ENCODE data around the gene PTPN13.
A peak's percentile ranks its signal among the peaks of the same experiment; 100 is the strongest.
"Not testable (repeated sequence)": the region's sequence is repeated elsewhere in the genome, so short reads cannot be mapped to it uniquely, and the experiment has no call there.

PTPN13 gene

GRCh38 chr4:86641516-86642090 is 47.5 kb downstream of the PTPN13 start:
- DNase-seq = no peak

DNA sequence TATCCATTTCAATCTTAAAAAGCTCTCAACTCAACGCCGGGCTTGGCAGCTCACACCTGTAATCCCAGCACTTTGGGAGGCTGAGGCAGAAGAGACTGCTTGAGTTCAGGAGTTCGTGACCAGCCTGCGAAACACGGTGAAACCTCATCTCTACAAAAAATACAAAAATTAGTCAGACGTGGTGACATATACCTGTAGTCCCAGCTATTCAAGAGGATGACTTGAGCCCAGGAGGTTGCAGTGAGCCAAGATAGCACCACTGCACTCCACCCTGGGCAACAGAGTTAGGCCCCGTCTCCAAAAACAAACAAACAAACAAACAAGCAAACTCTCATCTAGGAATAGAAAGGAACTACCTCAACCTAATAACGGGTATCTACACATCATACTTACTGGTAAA is 50.8 kb downstream of the PTPN13 start:
- DNase-seq = no peak

- no peak for DNase-seq
Observed at GRCh38 chr4:86652332-86652932, 58.3 kb downstream of the PTPN13 start.

DNA sequence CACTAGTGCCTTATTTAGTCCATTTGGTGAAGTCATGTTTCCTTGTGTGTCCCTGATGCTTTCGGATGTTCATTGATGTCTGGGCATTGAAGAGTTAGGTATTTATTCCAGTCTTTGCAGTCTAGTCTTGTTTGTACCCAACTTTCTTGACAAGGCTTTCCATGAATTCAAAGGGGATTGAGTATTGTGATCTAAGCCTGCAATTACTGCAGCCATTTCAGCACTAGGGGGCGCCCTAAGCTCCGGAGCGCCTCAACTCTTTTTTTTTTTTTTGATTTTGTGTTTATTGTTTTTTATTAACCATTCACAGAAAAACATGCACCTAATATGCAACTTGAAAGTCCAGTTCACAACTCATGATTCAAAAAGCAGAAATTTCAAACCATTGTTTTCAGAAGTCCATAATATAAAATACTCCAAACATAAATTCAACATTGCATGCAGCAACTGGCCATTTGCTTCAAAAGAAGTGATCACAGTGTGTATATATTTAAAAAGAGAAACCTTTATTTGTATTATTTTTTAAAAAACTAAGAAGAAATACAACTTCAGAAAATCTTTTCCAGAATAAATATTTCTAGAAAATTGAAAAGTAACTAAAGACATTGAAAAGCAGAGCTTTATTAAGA is 59.2 kb downstream of the PTPN13 start:
- no peak for DNase-seq

DNA sequence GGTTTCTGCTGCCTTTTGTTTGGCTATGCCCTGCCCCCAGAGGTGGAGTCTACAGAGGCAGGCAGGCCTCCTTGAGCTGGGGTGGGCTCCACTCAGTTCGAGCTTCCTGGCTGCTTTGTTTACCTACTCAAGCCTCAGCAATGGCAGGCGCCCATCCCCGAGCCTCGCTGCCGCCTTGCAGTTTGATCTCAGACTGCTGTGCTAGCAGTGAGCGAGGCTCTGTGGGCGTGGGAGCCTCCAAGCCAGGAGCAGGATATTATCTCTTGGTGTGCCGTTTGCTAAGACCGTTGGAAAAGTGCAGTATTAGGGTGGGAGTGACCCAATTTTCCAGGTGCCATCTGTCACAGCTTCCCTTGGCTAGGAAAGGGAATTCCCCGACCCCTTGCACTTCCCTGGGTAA is 62.7 kb downstream of the PTPN13 start:
- DNase-seq = not testable (repeated sequence)

GRCh38 chr4:86657382-86657781 is 63.3 kb downstream of the PTPN13 start:
- peak; percentile 21 for DNase-seq

DNA sequence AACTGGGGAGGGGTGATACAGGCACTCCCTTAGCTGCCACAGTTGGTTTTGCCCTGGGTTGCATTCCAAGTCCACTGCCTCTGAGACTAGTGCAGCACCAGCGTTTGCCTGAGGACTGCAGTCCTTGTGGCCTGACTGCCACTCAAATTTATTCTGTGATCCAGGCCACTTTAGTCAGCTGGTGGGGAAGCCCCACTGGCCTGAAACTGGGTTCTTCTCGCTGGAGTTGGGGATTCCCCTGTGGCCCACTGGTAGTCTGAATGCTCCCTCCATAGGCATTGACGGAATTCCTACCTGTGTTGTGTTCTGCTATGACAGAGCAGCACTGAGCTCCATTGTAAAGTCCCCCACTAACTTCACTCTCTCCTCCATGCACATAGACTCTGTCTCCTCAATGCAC is 63.8 kb downstream of the PTPN13 start:
- DNase-seq = no peak

GRCh38 chr4:86660401-86660800 is 66.3 kb downstream of the PTPN13 start:
- DNase-seq = no peak

DNA sequence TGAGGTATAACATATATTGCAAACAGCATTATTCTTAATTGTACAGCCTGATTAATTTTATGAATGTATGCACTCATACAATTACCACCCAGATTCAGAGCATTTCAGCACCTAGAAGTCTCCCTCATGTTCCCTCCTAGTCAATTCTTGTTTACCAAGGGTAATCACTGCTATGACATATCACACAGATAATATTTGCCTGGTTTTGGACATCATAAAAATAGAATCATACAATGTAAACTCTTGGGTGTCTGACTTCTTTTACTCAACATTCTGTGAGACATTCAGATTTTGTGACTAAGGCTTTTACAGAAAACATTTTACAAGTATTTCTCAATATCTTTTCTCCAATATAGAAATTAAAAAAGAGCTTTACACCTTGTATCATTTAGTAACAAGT is 66.9 kb downstream of the PTPN13 start:
- DNase-seq = no peak

DNA sequence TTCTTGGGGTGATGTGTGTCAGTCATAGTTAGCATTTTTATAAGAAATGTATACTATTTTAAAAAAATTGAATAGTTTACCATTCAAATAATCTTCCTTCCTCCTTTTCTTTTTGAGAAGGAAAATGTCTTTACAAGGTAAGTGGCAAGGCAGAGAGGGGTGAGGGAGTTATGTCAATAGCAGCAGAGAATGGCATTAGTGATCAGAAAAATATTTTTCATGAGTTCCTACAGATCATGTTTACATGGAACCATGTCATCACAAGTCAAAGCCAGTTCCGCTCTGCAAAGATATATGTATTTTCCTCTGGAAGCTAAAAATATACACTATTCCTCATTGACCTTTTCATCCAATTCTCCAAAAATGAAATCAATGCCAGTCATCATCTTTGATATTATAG is 67.3 kb downstream of the PTPN13 start:
- DNase-seq = no peak

DNA sequence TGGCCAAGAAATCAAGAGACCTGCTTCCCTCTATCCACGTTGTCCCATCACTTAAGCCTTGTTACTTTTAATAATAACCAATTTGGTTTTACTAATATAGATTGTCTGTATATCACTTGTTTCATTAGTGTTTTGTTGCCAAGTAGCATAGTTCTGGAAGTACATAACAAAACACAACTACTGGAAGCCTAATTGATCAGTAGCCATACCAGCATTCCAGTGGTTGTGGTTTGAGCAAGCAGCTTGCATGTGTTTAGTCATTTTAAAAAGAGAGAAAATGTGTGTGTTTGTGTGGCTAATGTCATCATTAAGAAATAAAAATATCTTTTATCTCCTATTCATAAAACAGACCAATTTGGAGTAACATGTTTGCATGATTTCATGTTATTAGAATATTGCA is 70.8 kb downstream of the PTPN13 start:
- DNase-seq = no peak

DNA sequence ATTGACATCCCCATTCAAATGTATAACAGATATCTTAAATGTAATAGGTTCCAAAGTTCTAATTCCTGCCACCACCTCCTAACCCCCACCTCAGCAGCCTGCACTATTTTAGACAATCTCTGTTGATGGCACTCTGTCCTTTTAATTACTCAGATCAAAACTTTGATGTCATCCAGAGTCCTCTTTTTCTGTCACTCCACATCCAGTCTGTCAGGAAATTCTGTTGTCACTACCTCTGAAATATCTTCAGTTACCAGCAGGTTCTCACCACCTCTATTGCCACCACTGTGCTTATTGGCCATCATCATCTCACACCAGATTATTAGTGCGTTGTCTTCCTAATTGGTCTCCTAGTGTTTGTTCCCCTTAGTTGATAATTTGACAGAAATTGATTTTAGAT is 76.2 kb downstream of the PTPN13 start:
- no peak for DNase-seq

GRCh38 chr4:86670756-86671155 is 76.6 kb downstream of the PTPN13 start:
- DNase-seq = no peak

GRCh38 chr4:86675548-86675947 is 81.4 kb downstream of the PTPN13 start:
- no peak for DNase-seq

DNA sequence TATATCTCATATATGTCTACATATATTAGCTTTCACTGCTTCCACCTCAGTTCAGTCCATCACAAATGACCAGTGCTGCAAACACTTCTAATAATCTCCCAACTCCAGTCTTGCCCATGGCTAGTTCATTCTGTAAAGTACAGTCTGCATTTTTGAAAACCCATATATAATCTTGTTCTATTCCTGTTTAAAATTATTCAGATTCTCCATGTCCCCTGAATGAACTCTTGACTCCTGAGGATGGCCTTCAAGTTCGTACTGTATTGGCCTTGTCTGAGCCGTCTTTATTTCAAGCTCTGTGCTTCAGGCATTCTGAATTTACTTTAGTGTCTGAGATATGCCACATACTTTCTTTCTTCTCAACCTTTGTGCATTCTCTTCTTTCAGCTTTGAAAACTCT is 84.7 kb downstream of the PTPN13 start:
- no peak for DNase-seq

DNA sequence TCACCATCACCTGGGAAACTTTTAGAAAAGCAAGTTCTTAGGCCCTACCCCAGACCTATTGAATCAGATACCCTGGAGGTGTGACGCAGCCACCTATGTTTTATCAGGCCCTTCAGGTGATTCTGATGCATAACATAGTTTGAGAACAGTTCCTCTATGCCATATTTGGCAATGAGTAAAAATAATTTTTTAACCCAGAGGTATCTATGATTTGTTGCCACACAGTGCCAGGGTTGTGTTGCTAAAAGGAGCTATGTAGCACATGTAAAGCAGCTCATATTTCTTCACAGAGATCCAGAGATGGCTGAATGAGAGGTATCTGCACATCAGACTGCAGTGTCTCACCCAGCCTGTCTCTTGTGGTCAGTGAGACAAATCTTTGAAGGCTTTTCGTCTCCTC is 85.3 kb downstream of the PTPN13 start:
- DNase-seq = no peak

- DNase-seq = no peak
Observed at GRCh38 chr4:86683167-86683566, 89.1 kb downstream of the PTPN13 start.

- no peak for DNase-seq
Observed at GRCh38 chr4:86683983-86684382, 89.9 kb downstream of the PTPN13 start.

GRCh38 chr4:86685401-86685800 is 91.3 kb downstream of the PTPN13 start:
- DNase-seq = no peak

DNA sequence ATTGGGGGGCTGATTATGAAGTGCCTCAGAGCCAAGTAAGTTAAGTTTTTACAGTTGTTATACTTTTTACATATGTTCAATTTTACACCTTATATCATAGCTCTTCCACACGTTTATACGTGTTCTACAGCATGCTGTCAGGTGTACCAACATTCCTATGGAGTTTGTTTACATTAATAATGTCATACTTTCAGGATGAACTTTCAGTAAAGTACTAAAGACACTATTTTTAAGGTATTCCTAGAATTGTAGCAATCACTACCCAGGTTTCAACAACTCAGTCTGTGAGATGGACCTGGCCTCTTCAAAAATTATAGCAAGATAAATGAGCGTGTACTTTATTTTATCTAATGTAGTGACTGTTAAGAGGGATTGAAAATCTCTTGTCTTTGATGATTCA is 92.6 kb downstream of the PTPN13 start:
- DNase-seq = no peak

GRCh38 chr4:86688026-86688425 is 93.9 kb downstream of the PTPN13 start:
- DNase-seq = no peak

GRCh38 chr4:86704601-86705000 is 110.5 kb downstream of the PTPN13 start:
- no peak for DNase-seq

DNA sequence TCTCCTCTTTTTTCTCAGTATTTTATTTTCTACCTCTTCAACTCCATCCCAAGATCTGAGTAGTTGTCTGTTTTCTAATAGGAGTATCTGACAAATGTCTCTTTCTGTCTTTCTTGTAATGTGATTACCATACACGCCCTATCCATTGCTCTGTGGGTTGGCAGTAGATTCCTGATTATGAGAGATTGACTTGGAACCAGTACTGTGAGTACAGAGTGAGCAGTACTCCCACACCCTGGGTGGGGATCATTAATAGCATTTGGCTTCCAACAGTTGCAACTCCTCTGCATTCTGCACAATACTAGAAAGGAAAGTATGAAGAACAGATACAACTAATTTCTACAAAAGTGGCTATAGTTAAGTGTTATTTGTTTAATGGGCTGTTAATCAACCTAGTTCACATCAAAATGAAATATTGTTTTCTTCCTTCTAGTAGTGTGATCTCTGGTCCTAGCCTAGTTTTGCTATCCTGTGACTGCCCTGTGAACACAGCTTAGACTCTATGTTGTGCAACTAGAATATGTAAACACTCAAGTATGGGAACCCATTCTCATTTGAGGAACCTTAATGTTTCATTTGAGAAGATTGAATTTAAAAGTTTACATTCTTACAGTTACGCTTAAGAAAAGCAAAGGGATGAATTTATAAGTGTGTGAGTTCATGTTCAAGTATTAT is 112.9 kb downstream of the PTPN13 start:
- no peak for DNase-seq

DNA sequence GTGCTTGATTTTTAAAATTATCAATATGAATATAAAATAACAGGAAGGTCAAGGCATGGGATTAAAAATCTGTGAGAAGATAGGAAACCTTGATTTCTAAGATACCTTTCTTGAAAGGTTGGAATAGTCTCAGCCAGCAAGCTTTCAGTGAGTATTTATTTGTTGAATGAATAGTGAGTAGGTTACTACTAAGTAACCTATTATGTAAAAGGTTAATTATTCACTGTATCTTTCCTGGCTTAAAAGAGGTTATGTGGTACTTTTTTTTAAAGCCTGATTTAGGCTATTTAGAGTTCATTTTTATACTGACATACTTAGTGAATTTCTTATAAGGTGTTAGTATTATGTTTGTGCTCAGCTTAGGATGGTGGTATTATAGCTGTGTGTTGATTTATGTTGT is 123.5 kb downstream of the PTPN13 start:
- DNase-seq = peak; percentile 2
